Fibroblast of lung (primary cell): ENCODE results near the gene KCNJ6.

Experiments used
- CTCF ChIP-seq, 2 donors: IDR thresholded peaks in 1 of 2; conservative IDR thresholded peaks in 1 of 2; 1 replicate in 1 of 2; 2 replicates in 1 of 2; pipeline ENCODE4 v1.5.1; 2011 to 2012; ENCODE audit warnings: low read length in 2 of 2, control low read depth in 1 of 2, inconsistent platforms in 1 of 2, low read depth in 1 of 2, mild to moderate bottlenecking in 1 of 2
- EZH2 ChIP-seq: IDR thresholded peaks from 2 replicates; pipeline ENCODE4 v1.5.1; 2012; ENCODE audit warnings: low read length, control low read depth, mild to moderate bottlenecking; ENCODE audit errors: missing control alignments

GRCh38 chr21:37684547-37684946 is 231.7 kb downstream of the KCNJ6 start:
- TF ChIP-seq CTCF (conservative IDR thresholded peaks at IDR 0.05 in 1 of 2, IDR thresholded peaks at IDR 0.05 in 1 of 2; ENCODE audit: low read depth in 1 of 2, low read length in 2 of 2) (no peak), EZH2 (no peak)
